Skin epidermis (tissue), 12 donors: ENCODE data around the gene KLHL7.
"Not testable (repeated sequence)": the region's sequence is repeated elsewhere in the genome, so short reads cannot be mapped to it uniquely, and the experiment has no call there.

ENCODE experiments used
- H3K27ac ChIP-seq, 21 experiments: fragments of 200-600 bp; sonication (generic) in 11 of 21; one replicate each; pipeline ENCODE4 v1.5.0; 2020; ENCODE audit warnings: mild to moderate bottlenecking in 3 of 21, inconsistent platforms in 2 of 21, moderate library complexity in 2 of 21
- H3K4me3 ChIP-seq, 7 experiments: fragments of 200-600 bp; sonication (generic) in 2 of 7; one replicate each; pipeline ENCODE4 v1.5.0; 2020; ENCODE audit warnings: inconsistent platforms in 2 of 7, mild to moderate bottlenecking in 2 of 7, moderate library complexity in 1 of 7

Gene KLHL7

DNA sequence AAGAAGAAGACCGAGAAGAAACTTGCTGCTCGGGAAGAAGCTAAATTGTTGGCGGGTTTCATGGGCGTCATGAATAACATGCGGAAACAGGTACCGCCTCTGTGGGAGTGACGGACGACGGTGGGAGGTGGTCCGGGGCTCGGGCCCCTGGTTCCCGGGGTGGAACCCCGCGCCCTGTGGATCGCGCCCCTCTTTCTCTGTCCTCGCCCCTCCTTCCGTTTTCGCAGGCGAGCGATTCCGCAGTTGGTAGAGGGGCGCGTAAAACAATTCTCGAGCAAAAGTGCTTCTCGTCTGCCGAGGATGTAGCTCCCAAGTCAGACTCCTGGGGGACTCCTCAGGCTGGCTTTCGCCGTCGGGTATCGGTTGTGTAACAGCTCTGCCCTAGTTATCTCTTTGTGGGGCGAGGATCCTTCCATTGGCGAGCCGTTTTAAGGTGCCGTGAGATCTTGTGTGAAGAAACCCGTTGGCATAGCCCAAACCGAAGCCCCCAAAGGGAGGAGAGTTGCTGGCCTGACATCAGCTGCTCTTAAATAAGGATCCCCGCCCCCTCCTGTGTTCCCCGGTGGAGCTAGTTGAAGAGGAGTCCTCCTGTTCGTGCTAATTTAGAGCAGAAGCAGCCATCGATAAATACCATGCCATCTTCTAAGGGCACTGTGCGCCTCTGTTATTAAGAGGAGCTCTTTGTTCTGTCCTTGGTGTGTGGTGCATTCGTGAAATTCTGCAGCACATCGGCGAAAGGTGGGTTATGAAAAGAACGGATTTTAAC is 655 bp downstream of the KLHL7 start:
- Histone ChIP-seq H3K27ac (peak overlapping the region; percentile 27 to 97 (median 89)), H3K4me3 (peak overlapping the region; percentile 63 to 97 (median 79))

DNA sequence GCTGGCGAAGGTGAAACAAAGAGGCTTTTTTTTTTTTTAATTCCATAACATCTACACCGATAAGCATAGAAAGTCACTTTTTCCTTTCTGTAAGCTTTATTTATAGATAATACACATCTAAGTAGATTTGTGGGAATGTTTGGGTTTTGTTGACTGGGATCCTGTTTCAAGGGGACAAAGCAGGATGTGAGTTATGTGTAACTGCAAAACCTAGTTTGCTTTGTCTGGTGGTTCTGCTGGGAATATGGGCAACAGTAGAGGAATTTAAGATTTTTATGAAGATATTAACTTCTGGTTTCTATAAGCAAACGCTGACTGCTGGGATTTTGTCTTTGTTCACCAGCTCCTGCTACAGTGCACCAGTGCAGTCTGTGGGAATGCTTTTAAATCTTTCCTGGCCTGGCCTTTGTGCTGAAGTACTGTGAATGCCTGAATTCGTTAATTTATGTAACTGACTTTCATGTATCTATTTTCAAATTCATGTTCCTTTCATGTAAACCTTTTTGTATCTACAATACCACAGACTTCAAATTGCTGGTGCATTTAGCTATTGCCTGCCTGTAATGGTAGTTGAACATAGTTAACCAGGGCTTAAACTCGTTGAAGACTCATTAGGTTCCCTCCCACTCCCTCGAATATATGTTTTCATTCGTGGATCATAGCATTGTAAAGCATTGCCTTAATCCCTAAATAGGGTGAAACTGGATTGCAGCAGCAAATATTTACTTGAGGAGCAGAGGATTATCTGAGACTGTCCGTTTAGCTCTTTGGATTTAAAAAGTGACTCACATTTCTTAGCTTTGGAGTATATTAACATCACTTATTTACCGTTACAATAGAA is 1.5 kb downstream of the KLHL7 start:
- Histone ChIP-seq H3K27ac (peak overlapping the region in 10 of 21 experiments; percentile 87 to 96 (median 90)), H3K4me3 (peak overlapping the region; percentile 63 to 97 (median 79))

DNA sequence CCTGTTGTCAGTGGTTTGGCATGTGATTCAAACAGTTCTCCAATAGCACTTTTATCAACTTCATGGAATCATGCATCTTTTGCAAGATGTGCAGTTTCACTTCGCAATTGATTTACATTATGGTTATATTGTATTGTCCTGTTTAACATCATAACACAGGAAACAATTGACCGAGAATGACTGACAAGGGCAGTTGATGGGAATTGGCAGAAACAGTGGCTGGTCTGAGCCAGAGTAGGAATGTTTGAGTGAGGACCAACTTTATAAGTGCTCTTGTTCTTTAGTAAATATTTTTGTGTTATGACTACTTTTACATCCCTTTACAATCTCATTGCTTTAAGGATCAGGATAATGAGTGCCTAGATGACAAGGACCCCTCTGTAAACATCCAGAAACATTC is 2.2 kb downstream of the KLHL7 start:
- H3K27ac ChIP-seq: no peak overlapping the region
- no peak overlapping the region for H3K4me3 ChIP-seq

DNA sequence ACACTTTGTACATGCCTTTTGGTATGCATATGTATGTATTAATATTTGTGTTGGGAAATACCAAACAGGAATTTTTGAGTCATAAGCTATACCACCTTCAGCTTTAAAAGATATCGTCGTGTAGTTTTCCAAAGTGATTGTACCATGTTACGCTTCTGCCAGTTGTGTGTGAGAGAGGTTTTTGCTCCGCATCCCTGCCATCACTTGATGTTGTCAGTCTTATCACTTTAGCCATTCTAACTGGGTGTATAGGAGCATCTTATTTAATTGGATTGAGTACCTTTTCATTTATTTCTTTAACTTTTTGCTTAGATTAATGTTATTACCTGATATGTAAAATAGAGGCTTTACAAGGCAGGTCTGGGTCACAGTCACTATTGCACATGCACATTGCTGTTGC is 3.4 kb downstream of the KLHL7 start:
- Histone ChIP-seq H3K4me3 (no peak overlapping the region), H3K27ac (no peak overlapping the region)

DNA sequence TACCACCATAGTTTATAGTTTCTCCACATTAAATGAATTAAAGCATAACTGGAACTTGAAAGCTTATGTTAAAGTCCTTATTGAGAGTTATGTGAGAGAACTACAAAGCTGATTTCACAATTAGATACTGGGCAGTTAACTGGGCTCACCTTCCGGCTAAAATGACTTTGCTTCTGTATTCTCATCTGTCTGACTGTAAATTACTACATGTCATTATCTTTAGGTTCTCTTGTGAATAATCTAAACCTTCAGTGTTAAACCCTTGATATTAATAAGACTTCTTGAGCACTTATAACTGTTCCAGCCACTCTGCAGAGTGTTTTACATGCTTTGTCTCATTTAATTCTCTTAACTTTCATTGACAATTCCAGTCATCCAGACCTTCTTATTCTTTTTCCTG is 3.9 kb downstream of the KLHL7 start:
- no peak overlapping the region for H3K4me3 ChIP-seq
- no peak overlapping the region for H3K27ac ChIP-seq

DNA sequence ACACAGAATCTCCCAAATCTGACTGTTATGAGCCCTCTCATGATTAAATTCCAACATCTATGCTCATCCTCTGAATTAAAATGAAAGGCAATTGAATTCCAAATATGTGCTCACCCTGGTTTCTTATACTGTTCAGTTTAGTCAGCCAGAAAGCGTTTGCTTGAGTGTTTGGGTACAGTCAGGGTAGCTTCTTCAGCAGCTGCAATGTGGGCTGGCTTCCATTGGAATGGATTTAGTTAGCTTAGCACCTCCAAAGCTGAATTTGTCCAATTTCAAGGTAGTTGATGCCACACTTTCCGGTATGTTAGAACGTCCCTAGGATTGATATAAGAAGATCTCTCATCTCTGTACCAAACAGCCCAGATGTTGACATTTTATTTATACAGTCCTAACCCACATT is 9.3 kb downstream of the KLHL7 start:
- Histone ChIP-seq H3K27ac (no peak overlapping the region), H3K4me3 (no peak overlapping the region)

DNA sequence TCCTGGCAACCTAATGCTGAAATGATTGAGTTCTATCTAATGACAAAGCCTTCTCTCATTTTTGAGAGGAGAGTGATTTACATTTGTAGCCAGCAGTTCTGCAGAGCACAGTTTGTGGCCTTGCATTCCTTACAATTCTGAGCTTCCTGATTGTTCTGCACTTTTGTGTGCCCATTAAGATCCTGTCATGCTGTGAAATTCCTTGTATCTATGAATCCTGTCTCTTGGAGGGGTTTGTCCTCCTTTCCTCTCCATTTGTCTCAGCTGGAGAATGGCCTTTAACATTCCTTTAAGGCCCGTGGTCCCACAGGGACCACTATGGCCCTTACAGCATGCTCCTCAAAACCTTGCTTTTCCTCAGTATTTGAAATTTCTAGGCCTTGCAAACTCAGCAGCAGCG is 10.4 kb downstream of the KLHL7 start:
- Histone ChIP-seq H3K27ac (no peak overlapping the region), H3K4me3 (no peak overlapping the region)

DNA sequence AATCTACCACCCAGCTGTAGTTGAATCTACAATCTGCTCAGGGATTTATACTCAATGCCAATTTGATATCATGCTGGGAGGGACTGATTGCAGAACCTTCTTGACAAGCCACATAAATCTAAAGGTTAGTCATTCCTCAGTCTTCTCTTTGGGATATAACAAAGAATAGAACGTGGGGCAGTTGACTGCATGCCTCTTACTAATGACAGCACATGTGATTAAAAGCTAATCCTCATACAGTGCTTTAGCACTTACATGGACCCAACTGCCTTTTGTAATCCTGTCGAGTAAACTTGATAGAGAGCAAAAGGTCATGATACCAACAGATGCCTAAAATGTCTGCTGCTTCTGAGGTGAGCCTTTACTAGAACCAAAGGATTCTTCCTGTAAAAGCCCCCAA is 12.3 kb downstream of the KLHL7 start:
- no peak overlapping the region for H3K4me3 ChIP-seq
- H3K27ac ChIP-seq: no peak overlapping the region

DNA sequence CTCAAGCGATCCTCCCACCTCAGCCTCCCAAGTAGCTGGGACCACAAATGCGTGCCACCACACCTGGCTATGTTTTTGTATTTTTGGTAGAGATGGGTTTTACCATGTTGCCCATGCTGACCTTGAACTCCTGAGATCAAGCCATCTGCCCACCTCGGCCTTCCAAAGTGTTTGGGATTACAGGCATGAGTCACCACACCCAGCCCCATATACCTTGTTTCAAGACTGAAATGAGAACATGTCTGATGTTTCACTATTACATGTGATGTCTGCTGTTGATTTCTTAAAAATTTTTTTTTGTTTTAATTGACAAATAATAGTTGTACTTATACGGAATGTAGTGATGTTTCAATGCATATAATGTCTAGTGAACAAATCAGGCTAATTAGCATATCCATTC is 14.5 kb downstream of the KLHL7 start:
- Histone ChIP-seq H3K27ac (no peak overlapping the region), H3K4me3 (no peak overlapping the region)

DNA sequence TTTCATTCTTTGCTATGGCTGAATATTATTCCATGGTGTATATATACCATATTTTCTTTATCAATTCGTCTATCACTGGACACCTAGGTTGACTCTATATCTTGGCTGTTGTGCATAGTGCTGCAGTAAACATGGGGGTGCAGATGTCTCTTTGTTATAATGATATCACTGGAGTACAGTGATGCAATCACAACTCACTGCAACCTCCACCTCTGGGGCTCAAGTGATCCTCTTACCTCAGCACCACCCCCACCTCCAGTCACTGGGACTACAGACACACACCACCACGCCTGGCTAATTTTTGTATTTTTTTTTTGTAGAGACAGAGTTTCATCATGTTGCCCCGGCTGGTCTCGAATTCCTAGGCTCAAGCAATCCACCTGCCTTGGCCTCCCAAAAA is 15.6 kb downstream of the KLHL7 start:
- H3K27ac ChIP-seq: no peak overlapping the region
- no peak overlapping the region for H3K4me3 ChIP-seq

DNA sequence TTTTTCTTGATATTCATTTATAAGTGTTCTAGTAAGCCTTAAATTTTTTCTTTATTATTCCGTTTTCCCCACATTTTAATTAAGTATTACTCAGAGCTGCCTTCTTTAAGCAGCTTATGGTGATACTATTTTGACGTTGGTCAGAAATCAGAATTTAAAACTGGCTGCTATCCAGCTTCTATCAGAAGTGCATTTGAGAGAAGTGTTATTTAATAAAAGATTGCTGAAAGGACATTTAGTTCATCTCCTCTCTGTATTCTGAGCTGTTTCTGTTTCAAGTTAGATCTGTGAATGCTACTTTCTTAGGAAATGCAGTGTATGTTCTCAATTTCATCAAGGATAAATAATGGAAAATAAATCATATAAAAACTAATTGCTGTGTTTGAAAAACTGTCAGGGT is 17.4 kb downstream of the KLHL7 start:
- Histone ChIP-seq H3K4me3 (no peak overlapping the region), H3K27ac (no peak overlapping the region)

DNA sequence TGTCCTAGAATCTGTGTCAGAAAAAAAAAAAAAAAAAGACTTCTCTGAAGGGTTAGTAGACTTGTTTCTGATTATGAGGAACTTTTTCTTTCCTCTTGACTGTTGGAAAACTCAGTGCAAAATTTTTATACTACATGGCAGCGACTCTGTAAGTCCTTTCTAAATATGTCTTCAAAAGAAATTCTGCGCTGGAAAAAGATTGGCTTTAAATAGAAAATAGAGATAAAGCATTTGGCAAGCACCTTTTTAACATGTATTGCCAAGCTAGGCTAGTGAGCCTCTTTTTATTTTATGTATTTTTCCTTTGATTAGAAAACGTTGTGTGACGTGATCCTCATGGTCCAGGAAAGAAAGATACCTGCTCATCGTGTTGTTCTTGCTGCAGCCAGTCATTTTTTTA is 17.9 kb downstream of the KLHL7 start:
- H3K4me3 ChIP-seq: no peak overlapping the region
- no peak overlapping the region for H3K27ac ChIP-seq

DNA sequence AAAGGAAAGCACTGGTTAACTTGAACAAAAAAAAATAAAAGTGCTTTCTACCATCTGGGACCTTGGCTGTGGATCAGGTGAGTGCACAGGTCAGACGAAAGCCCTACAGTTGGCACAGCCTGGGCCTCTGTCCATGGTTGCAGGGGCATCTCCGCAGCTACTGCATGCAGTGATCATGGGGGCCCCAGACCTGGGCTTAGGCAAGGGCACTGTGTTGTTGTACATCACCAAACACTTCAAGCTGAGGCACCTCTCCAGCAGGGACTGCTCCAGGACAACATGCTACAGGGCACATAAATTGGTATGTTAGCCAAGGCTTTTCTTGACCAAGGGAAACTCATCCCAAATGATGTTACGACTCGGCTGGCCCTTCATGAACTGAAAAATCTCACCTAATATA is 23.5 kb downstream of the KLHL7 start:
- Histone ChIP-seq H3K4me3 (no peak overlapping the region), H3K27ac (no peak overlapping the region)

DNA sequence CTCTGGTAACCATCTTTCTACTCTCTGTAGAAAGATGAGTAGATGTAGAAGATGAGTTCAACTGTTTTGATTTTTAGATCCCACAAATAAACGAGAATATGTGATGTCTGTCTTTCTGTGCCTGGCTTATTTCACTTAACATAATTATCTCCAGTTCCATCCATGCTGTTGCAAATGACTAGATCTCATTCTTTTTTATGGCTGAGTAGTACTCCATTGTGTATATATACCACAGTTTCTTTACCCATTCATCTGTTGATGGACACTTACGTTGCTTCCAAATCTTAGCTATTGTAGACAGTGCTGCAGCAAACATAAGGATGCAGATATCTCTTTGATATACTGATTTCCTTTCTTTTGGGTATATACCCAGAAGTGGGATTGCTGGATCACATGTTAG is 26.2 kb downstream of the KLHL7 start:
- H3K27ac ChIP-seq, H3K4me3 ChIP-seq: not testable (repeated sequence)

DNA sequence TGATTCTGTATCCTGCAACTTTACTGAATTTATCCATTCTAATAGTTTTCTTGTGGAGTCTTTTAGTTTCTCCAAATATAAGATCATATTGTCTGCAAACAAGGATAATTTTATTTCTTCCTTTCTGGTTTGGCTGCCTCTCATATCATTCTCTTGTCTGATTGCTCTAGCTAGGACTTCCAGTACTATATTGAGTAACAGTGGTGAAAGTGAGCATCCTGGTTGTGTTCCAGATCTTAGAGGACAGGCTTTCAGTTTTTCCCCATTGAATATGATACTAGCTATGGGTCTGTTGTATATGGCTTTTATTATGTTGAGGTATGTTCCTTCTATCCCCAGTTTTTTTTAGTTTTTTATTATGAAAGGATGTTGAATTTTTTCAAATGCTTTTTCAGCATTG is 28.2 kb downstream of the KLHL7 start:
- no peak overlapping the region for H3K4me3 ChIP-seq
- H3K27ac ChIP-seq: no peak overlapping the region

DNA sequence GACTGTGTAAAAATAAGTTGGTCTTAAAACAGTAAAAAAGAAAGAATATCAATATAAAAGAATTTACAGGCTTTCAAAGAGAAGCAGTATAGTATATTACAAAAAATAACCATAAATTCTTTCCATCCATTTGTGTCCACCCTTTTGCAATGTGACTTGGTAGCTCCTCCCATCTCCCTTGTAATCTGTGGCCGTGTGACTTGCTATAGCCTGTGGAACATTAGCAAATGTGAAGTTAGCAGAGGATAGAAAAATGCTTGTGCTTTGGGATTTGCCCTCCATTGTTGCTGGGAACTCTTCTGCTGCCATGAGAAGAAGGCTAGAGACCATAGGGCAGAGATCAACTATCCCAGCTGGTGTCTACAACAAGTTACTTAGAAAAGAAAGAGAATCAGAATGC is 30.2 kb downstream of the KLHL7 start:
- no peak overlapping the region for H3K4me3 ChIP-seq
- H3K27ac ChIP-seq: no peak overlapping the region

DNA sequence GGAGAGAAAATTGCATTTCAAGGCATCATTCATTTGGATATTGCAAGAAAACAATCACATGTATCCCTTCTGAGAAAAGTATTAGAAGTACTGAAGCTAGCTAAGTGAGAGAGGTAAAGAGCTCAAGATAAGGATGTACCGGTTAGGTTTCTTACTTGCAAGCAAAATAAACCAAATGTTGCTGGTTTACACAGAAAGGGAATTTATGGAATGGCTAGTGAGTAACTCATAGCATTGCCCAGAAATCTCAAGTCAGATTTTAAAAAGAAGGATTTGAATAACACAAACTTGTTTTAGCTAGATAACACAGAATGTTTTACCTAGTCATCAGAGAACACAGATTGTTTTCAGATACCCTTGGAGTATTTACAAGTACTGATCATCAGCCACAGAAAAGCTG is 30.6 kb downstream of the KLHL7 start:
- Histone ChIP-seq H3K27ac (no peak overlapping the region), H3K4me3 (no peak overlapping the region)

DNA sequence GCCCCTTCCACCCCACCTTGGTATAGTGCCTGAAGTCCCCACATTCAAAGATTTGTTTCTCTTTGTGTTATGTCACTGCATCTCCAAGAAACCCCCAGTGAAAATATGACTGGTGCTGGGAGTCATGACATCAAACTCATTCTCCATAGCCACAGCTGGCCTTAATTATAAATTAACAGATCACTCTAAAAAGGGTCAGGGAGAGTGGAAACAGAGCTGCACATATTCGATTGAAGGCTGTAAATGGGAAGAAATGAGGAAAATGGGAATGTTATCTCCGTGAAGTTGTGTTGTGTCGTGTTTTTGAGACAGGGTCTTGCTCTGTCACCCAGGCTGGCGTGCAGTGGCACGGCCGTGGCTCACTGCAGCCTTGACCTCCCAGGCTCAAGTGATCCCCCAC is 52.1 kb downstream of the KLHL7 start:
- no peak overlapping the region for H3K27ac ChIP-seq
- no peak overlapping the region for H3K4me3 ChIP-seq

DNA sequence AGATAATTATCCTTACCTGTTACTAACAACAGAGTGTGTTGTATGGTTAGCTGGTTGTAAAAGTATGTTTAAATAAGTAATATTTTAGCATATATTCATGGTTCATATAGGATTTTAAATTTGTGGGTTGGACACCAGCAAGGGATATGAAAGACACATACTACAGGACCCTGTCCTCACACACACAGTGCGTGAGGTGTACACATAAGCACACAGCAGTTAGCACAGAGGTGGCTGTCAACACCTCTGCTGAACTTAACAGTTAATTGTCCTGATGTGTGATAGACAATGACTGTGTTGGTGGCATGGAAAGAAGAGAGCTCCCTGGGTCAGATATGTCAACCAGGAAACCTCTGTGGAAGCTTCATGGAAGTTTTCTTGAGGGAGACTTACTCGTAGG is 53.0 kb downstream of the KLHL7 start:
- Histone ChIP-seq H3K27ac (no peak overlapping the region), H3K4me3 (no peak overlapping the region)

DNA sequence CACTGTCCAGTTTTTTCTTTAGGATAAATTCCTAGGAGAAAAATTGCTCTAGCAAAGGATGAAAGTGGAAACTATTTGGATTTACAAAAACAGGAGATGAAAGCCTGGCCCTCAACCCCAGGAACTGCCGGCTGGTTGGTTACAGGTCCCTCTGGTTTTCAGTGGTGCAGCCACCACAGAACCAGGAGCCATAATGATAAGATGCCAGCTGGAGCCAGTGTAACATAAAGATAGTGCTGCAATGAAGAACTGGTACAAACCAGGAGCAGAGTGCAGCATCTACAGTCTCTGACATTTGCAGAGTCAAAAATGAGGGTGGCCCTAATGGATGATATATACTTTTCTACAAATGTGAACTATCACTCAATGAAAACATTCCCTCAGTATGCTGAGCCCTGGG is 55.9 kb downstream of the KLHL7 start:
- Histone ChIP-seq H3K27ac (no peak overlapping the region), H3K4me3 (no peak overlapping the region)

DNA sequence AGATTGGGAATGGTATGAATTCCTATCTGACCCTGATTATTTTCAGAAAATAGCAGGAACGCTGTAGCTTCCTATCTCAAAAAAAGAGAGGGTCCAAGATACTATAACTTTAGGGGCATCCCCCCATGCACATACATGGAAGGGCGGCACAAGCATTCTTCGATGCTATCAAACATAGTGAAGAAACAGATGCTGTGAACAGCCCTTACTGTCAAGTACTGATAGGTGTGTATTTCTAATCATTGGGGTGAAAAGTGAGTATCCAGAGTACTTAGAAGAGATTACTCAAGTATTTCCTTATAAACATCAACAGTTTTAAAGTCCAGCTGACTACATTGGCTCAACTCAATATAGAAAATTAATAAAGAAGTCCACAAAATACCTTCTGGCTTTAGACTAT is 59.3 kb downstream of the KLHL7 start:
- H3K27ac ChIP-seq: no peak overlapping the region
- H3K4me3 ChIP-seq: no peak overlapping the region
